Mesenchymal stem cell (in vitro differentiated cells and primary cell): Measurements from ENCODE around the gene SMAD3.

Experiments
- DNase-seq: peaks from one replicate; pipeline ENCODE4 v3.0.0-alpha.2; 2013
- H2AFZ ChIP-seq: one replicate; pipeline ENCODE4 v1.6.1; 2013; ENCODE audit warnings: low read depth, mild to moderate bottlenecking, control low read depth, inconsistent platforms, low read length, moderate library complexity
- H2AK5ac ChIP-seq: 2 replicates; pipeline ENCODE4 v1.6.1; 2013; ENCODE audit warnings: low read length, moderate library complexity, mild to moderate bottlenecking, inconsistent platforms; ENCODE audit not compliant: severe bottlenecking
- H2BK120ac ChIP-seq: one replicate; pipeline ENCODE4 v1.6.1; 2013; ENCODE audit warnings: low read depth, mild to moderate bottlenecking, inconsistent platforms, low read length, moderate library complexity
- H2BK12ac ChIP-seq, 2 experiments: one replicate each; pipeline ENCODE4 v1.6.1; 2013; ENCODE audit warnings: inconsistent platforms in 2 of 2, low read length in 2 of 2, mild to moderate bottlenecking in 2 of 2, moderate library complexity in 2 of 2, control low read depth in 1 of 2
- H2BK15ac ChIP-seq: one replicate; pipeline ENCODE4 v1.6.1; 2013; ENCODE audit warnings: mild to moderate bottlenecking, low read depth, inconsistent platforms; ENCODE audit not compliant: poor library complexity, severe bottlenecking
- H2BK5ac ChIP-seq: 2 replicates; pipeline ENCODE4 v1.6.1; 2013; ENCODE audit warnings: low read depth, mild to moderate bottlenecking, low read length, control low read depth, inconsistent platforms; ENCODE audit not compliant: poor library complexity, severe bottlenecking
- H3K14ac ChIP-seq, 2 experiments: one replicate each; pipeline ENCODE4 v1.6.1; 2013; ENCODE audit warnings: inconsistent platforms in 2 of 2, low read length in 2 of 2, control low read depth in 1 of 2, mild to moderate bottlenecking in 1 of 2, moderate library complexity in 1 of 2
- H3K18ac ChIP-seq, 2 experiments: one replicate each; pipeline ENCODE4 v1.6.1; 2013; ENCODE audit warnings: inconsistent platforms in 2 of 2, low read length in 2 of 2, control low read depth in 1 of 2, low read depth in 1 of 2, mild to moderate bottlenecking in 1 of 2
- H3K23ac ChIP-seq, 2 experiments: one replicate each; pipeline ENCODE4 v1.6.1; 2013; ENCODE audit warnings: inconsistent platforms in 2 of 2, low read length in 2 of 2, mild to moderate bottlenecking in 2 of 2, moderate library complexity in 2 of 2, control low read depth in 1 of 2
- H3K27ac ChIP-seq: 2 replicates; pipeline ENCODE4 v1.5.1; 2013; ENCODE audit warnings: mild to moderate bottlenecking, moderate library complexity, low read length, control low read depth, inconsistent platforms; ENCODE audit not compliant: poor library complexity, severe bottlenecking
- H3K27me3 ChIP-seq, 2 experiments: 2 replicates each; pipeline versions ENCODE4 v1.6.1 to v1.7.0; 2013; ENCODE audit warnings: low read length in 2 of 2, mild to moderate bottlenecking in 2 of 2, moderate library complexity in 2 of 2, control low read depth in 1 of 2, inconsistent platforms in 1 of 2; ENCODE audit not compliant: control insufficient read depth in 1 of 2, insufficient read depth in 1 of 2
- H3K36me3 ChIP-seq, 2 experiments: 2 replicates each; pipeline versions ENCODE4 v1.6.1 to v1.7.0; 2013; ENCODE audit warnings: low read length in 2 of 2, control low read depth in 1 of 2, inconsistent platforms in 1 of 2, low read depth in 1 of 2, mild to moderate bottlenecking in 1 of 2; ENCODE audit not compliant: insufficient read depth in 2 of 2, control insufficient read depth in 1 of 2
- H3K4ac ChIP-seq, 2 experiments: one replicate each; pipeline ENCODE4 v1.6.1; 2013; ENCODE audit warnings: inconsistent platforms in 2 of 2, low read length in 2 of 2, mild to moderate bottlenecking in 2 of 2, moderate library complexity in 2 of 2, control low read depth in 1 of 2, low read depth in 1 of 2
- H3K4me1 ChIP-seq: 2 replicates; pipeline ENCODE4 v1.6.1; 2013; ENCODE audit warnings: low read depth, low read length, control low read depth; ENCODE audit not compliant: control insufficient read depth, insufficient read depth
- H3K4me2 ChIP-seq: 2 replicates; pipeline ENCODE4 v1.6.1; 2013; ENCODE audit warnings: low read length, mild to moderate bottlenecking, inconsistent platforms; ENCODE audit not compliant: poor library complexity, severe bottlenecking
- H3K4me3 ChIP-seq, 2 experiments: 2 replicates each; pipeline versions ENCODE4 v1.5.1 to v1.7.0; 2013; ENCODE audit warnings: low read length in 2 of 2, mild to moderate bottlenecking in 2 of 2, control low read depth in 1 of 2, low read depth in 1 of 2; ENCODE audit not compliant: insufficient read depth in 1 of 2
- H3K79me1 ChIP-seq: replicated peaks from 2 replicates; pipeline ENCODE4 v1.6.1; 2013; ENCODE audit warnings: mild to moderate bottlenecking, control low read depth, low read length, inconsistent platforms; ENCODE audit not compliant: poor library complexity, severe bottlenecking
- H3K9ac ChIP-seq: 2 replicates; pipeline ENCODE4 v1.7.0; 2013; ENCODE audit warnings: mild to moderate bottlenecking, low read length, moderate library complexity
- H3K9me3 ChIP-seq: 2 replicates; pipeline ENCODE4 v1.7.0; 2013; ENCODE audit warnings: mild to moderate bottlenecking, low read length; ENCODE audit not compliant: control insufficient read depth
- H4K8ac ChIP-seq: one replicate; pipeline ENCODE4 v1.6.1; 2013; ENCODE audit warnings: inconsistent platforms, mild to moderate bottlenecking, low read length, moderate library complexity
- H4K91ac ChIP-seq: one replicate; pipeline ENCODE4 v1.6.1; 2013; ENCODE audit warnings: mild to moderate bottlenecking, low read length, inconsistent platforms
- WGBS: methylation state at CpG from one replicate; pipeline ENCODE4 v1.1.7; 2013; ENCODE audit warnings: mixed read lengths; 5-methylcytosine and 5-hydroxymethylcytosine counted together

The SMAD3 gene

GRCh38 chr15:67202091-67202490, 136.7 kb downstream of the SMAD3 start:
- H3K27me3 ChIP-seq, result no peaks in the 10 kb centered on the region
- H3K79me1 ChIP-seq, result no peaks in the 10 kb centered on the region
- no peak overlapping the region for H3K4ac ChIP-seq
- H3K23ac ChIP-seq, result no peak overlapping the region
- no peak overlapping the region for H2AFZ ChIP-seq
- H3K9ac ChIP-seq, result no peak overlapping the region
- no peaks in the 10 kb centered on the region for H3K9me3 ChIP-seq
- no peak overlapping the region for H2BK120ac ChIP-seq
- no peak overlapping the region for H4K8ac ChIP-seq
- H2AK5ac ChIP-seq, result no peak overlapping the region
- peaks cover 2% of the 10 kb centered on the region for H3K4me1 ChIP-seq
- no peak overlapping the region for H2BK12ac ChIP-seq
- no peak for DNase-seq
- H3K36me3 ChIP-seq, result peaks cover 16 to 77% of the 10 kb centered on the region in 2 experiments
- WGBS, result 100% methylated on average over 2 of the region's 2 CpGs
- H3K27ac ChIP-seq, result no peak overlapping the region
- H3K14ac ChIP-seq, result no peak overlapping the region
- H3K18ac ChIP-seq, result no peak overlapping the region
- no peak overlapping the region for H3K4me3 ChIP-seq
- no peak overlapping the region for H2BK15ac ChIP-seq
- no peak overlapping the region for H2BK5ac ChIP-seq
- no peak overlapping the region for H3K4me2 ChIP-seq
- no peak overlapping the region for H4K91ac ChIP-seq

DNA sequence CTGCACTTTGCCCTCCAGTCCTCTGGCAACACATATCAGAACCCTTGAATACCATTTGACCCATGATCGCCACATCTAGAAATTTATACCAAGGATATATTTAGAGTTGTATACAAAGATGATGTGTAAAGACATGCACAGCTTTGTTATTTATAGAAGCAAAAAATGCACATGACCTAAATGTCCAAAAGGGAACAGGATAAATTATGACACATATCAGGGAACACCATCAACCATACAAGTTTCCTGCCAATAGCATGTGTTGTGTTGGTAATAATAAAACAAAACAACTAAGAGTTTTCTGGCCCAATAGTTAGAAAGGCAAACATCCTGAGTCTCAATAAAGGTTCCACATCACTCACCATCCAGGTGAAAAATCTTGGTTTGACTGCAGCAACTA, 137.6 kb downstream of the SMAD3 start:
- peaks cover 2% of the 10 kb centered on the region for H3K4me1 ChIP-seq
- no peak overlapping the region for H3K4me2 ChIP-seq
- no peak overlapping the region for H3K27ac ChIP-seq
- no peak overlapping the region for H3K14ac ChIP-seq
- no peak overlapping the region for H4K91ac ChIP-seq
- H3K36me3 ChIP-seq, result peaks cover 13 to 86% of the 10 kb centered on the region in 2 experiments
- no peak for DNase-seq
- H2AFZ ChIP-seq, result no peak overlapping the region
- H3K27me3 ChIP-seq, result no peaks in the 10 kb centered on the region
- no peak overlapping the region for H2BK5ac ChIP-seq
- H4K8ac ChIP-seq, result no peak overlapping the region
- H2BK120ac ChIP-seq, result no peak overlapping the region
- H3K9ac ChIP-seq, result no peak overlapping the region
- no peaks in the 10 kb centered on the region for H3K9me3 ChIP-seq
- no peak overlapping the region for H2BK12ac ChIP-seq
- no peak overlapping the region for H3K23ac ChIP-seq
- no peak overlapping the region for H2AK5ac ChIP-seq
- no peaks in the 10 kb centered on the region for H3K79me1 ChIP-seq
- WGBS, result no CpG with 5 or more reads among the region's 1 CpG
- H2BK15ac ChIP-seq, result no peak overlapping the region
- H3K4me3 ChIP-seq, result no peak overlapping the region
- no peak overlapping the region for H3K4ac ChIP-seq
- H3K18ac ChIP-seq, result no peak overlapping the region

- no peak overlapping the region for H2AFZ ChIP-seq
- no peak overlapping the region for H4K91ac ChIP-seq
- no peak overlapping the region for H2BK12ac ChIP-seq
- no peak overlapping the region for H2BK15ac ChIP-seq
- H3K79me1 ChIP-seq, result peaks cover 9% of the 10 kb centered on the region
- H4K8ac ChIP-seq, result no peak overlapping the region
- no peak overlapping the region for H2BK120ac ChIP-seq
- H3K27me3 ChIP-seq, result no peaks in the 10 kb centered on the region
- 100% methylated on average over 2 of the region's 3 CpGs for WGBS
- DNase-seq, result no peak
- H2BK5ac ChIP-seq, result no peak overlapping the region
- H3K23ac ChIP-seq, result no peak overlapping the region
- no peak overlapping the region for H3K27ac ChIP-seq
- H3K4me1 ChIP-seq, result no peaks in the 10 kb centered on the region
- no peak overlapping the region for H3K4me2 ChIP-seq
- H3K4me3 ChIP-seq, result no peak overlapping the region
- no peak overlapping the region for H3K9ac ChIP-seq
- H3K14ac ChIP-seq, result no peak overlapping the region
- no peak overlapping the region for H2AK5ac ChIP-seq
- no peak overlapping the region for H3K18ac ChIP-seq
- H3K36me3 ChIP-seq, result peaks cover 2 to 69% of the 10 kb centered on the region in 2 experiments
- H3K4ac ChIP-seq, result no peak overlapping the region
- H3K9me3 ChIP-seq, result no peaks in the 10 kb centered on the region
Measured at GRCh38 chr15:67207555-67208207, 142.3 kb downstream of the SMAD3 start.

DNA sequence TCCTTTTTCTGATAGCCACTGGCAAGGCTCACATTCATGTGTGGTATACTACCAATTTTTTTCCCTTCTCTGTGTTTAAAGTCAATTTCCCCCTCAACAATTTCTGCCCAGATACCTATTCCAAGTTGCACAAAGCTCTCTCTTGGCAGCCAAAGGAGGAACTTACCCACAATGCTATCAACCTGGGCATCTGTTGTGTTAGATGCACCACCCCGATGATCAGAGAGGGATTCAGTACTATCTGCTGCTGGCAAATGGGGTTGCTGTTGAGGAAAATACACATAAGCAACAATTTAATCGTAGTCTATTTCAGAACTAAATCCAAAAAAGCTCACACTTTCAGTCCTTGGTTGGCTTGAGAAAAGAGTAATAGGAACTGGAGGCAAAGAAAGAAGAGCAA, 143.0 kb downstream of the SMAD3 start:
- Histone ChIP-seq H3K27me3 (no peaks in the 10 kb centered on the region), H3K4ac (no peak overlapping the region), H3K36me3 (peaks cover 2 to 62% of the 10 kb centered on the region in 2 experiments), H2BK15ac (no peak overlapping the region), H3K14ac (no peak overlapping the region), H4K8ac (no peak overlapping the region), H3K4me3 (no peak overlapping the region), H4K91ac (no peak overlapping the region), H2BK5ac (no peak overlapping the region), H3K23ac (no peak overlapping the region), H3K9me3 (no peaks in the 10 kb centered on the region), H2AFZ (no peak overlapping the region), H3K18ac (no peak overlapping the region), H3K27ac (no peak overlapping the region), H3K4me1 (no peaks in the 10 kb centered on the region), H2BK120ac (no peak overlapping the region), H2BK12ac (no peak overlapping the region), H2AK5ac (no peak overlapping the region), H3K9ac (no peak overlapping the region), H3K4me2 (no peak overlapping the region), H3K79me1 (peaks cover 9% of the 10 kb centered on the region)
- WGBS, result no CpG with 5 or more reads among the region's 2 CpGs
- no peak for DNase-seq
